GM23338 (cell line): ENCODE measurements around the gene SNX15.

Experiments used
- EZH2 ChIP-seq: fragments of 200-600 bp; sonication (generic); IDR thresholded peaks from one replicate; pipeline ENCODE4 v1.8.0; 2017; ENCODE audit warnings: antibody characterized with exemption, mild to moderate bottlenecking, low read depth; ENCODE audit not compliant: unreplicated experiment
- TF ChIP-seq, protein P1 (sequence below), 2 experiments: fragments of 200-600 bp in 1 of 2; sonication (generic) in 1 of 2; conservative IDR thresholded peaks; 2 replicates each; pipeline versions ENCODE4 v1.5.1 to v1.6.1; 2016 to 2017; ENCODE audit warnings: antibody characterized with exemption in 2 of 2, low read depth in 2 of 2, mild to moderate bottlenecking in 2 of 2, moderate library complexity in 1 of 2

DNA sequence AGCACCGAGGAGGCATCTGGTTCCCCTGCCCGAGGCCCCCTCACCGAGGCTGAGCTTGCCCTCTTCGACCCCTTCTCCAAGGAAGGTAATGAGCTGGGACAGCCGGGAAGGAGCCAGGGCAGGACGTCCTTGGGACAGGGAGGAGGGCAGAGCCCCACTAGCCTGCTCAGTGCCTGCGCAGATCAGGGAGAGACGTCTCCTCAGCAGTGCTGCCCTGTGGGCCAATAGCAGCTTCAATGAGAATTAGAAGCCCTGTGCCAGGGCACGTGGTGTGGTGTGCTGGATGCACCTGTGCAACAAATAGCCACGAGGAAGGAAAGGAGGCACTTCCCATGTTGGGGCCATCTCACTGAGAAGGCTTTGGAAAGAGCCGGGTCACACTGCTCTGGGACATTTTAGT lies 8.3 kb downstream of the SNX15 start:
- TF ChIP-seq, protein P1, sequence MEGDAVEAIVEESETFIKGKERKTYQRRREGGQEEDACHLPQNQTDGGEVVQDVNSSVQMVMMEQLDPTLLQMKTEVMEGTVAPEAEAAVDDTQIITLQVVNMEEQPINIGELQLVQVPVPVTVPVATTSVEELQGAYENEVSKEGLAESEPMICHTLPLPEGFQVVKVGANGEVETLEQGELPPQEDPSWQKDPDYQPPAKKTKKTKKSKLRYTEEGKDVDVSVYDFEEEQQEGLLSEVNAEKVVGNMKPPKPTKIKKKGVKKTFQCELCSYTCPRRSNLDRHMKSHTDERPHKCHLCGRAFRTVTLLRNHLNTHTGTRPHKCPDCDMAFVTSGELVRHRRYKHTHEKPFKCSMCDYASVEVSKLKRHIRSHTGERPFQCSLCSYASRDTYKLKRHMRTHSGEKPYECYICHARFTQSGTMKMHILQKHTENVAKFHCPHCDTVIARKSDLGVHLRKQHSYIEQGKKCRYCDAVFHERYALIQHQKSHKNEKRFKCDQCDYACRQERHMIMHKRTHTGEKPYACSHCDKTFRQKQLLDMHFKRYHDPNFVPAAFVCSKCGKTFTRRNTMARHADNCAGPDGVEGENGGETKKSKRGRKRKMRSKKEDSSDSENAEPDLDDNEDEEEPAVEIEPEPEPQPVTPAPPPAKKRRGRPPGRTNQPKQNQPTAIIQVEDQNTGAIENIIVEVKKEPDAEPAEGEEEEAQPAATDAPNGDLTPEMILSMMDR (conservative IDR thresholded peaks at IDR 0.05; ENCODE audit: low read depth in 2 of 2) = no peak
- no peak for TF ChIP-seq EZH2
